IPS-18a (cell line): ENCODE results near the gene AK8.

ENCODE experiments used
- H3K27ac ChIP-seq: one replicate; pipeline ENCODE4 v1.5.1; 2013; ENCODE audit warnings: low read length
- H3K27me3 ChIP-seq: one replicate; pipeline ENCODE4 v1.6.1; 2013; ENCODE audit warnings: mild to moderate bottlenecking, low read length; ENCODE audit not compliant: control insufficient read depth, insufficient read depth
- H3K36me3 ChIP-seq: one replicate; pipeline ENCODE4 v1.6.1; 2013; ENCODE audit warnings: low read depth, low read length; ENCODE audit not compliant: control insufficient read depth
- H3K4me1 ChIP-seq: one replicate; pipeline ENCODE4 v1.6.1; 2013; ENCODE audit warnings: low read depth, low read length; ENCODE audit not compliant: control insufficient read depth
- H3K4me3 ChIP-seq: one replicate; pipeline ENCODE4 v1.5.1; 2013; ENCODE audit warnings: low read length
- H3K9ac ChIP-seq: one replicate; pipeline ENCODE4 v1.6.1; 2013; ENCODE audit warnings: mild to moderate bottlenecking, low read length, moderate library complexity
- H3K9me3 ChIP-seq: one replicate; pipeline ENCODE4 v1.6.1; 2013; ENCODE audit warnings: low read depth, low read length; ENCODE audit not compliant: control insufficient read depth

Gene AK8

DNA sequence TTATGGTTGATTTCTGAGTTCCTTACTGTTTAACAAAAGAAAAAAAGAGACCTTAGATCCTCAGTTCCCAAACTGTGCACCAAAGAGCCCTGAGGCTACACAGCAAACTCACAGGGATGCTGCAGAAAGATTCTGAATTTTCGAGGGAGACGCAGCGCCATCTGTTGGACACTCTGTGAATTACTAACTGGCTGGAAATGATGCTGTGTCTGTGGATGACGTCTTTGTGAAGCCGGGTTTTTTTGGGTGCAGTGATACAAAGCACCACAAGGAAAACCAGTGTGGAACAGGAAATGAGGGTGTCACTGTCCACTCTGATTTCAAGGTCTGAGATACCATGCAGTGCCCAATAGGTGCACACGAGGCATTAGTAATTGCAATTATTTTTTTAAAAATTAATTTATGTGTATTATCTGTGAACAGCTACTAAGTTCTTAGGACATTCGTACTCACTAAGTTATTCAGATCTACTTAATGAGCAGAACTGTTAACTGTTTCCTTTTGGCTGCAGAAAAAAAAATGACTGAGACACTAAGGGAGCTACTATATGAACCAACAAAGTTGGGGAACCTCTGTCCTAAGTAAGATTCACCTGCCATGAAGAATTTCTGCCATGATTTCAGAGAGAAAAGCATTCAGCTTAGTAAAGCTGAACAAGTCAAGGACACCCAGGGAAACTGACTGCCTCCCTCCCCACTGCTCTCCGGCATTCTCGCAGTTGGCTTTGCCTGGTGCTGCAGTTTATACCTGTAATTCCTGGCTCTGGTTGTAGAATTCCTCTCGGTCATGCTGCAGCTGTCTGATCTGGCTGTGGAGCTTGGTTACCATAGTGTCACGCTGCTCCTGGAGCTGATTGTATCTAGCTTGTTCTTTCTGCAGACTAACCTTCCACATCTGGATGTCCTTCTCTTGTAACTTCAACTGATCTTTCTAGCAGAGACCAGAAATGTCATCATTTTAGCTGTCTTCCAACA lies 24.1 kb upstream of the AK8 start:
- Histone ChIP-seq H3K4me1 (peaks cover 25% of the 10 kb centered on the region), H3K9ac (no peak overlapping the region), H3K27me3 (no peaks in the 10 kb centered on the region), H3K36me3 (peaks cover 45% of the 10 kb centered on the region), H3K9me3 (no peaks in the 10 kb centered on the region), H3K4me3 (no peak overlapping the region), H3K27ac (no peak overlapping the region)

DNA sequence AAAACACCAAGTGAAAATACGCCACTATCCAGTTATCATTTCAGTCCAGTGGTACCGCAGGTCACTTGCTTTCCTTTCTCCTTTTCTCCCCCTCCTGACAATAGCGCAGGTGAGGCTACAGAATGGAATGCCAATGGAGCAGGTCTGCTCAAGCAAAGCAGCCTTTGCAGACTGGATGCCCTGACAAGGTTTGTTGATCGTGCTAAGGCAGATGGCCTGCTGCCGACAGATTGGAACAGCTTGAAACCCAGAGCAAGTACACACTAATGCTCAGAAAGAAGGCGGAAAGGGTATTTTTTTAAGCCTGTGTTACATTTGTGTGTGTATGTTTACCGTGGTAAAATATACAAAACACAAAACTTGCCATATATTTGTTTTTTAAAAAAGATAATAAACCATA lies 20.0 kb upstream of the AK8 start:
- no peaks in the 10 kb centered on the region for H3K27me3 ChIP-seq
- H3K4me1 ChIP-seq, result peaks cover 7% of the 10 kb centered on the region
- H3K27ac ChIP-seq, result no peak overlapping the region
- H3K9me3 ChIP-seq, result no peaks in the 10 kb centered on the region
- no peak overlapping the region for H3K4me3 ChIP-seq
- peaks cover 56% of the 10 kb centered on the region for H3K36me3 ChIP-seq
- no peak overlapping the region for H3K9ac ChIP-seq

DNA sequence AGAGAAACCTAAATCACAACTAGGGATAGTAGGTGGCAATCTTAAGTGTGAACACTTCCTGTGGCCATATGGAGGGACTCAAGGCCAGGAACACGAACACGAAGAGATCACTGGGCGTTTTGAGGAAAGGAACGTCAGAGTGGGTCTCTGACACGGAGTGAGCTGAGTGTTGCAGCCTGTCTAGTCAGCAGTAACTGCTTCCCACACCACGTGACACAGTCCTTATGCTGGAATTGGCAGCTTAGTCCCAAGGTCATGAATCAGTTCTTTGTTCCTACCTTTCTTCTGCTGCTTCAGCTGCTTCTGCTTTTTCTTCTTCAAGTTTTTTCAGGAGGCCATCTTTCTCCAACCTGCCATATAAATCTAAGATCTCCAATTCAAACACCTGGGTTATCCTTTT lies 18.8 kb upstream of the AK8 start:
- H3K4me3 ChIP-seq, result no peak overlapping the region
- H3K9ac ChIP-seq, result no peak overlapping the region
- no peak overlapping the region for H3K27ac ChIP-seq
- H3K9me3 ChIP-seq, result no peaks in the 10 kb centered on the region
- peaks cover 50% of the 10 kb centered on the region for H3K36me3 ChIP-seq
- H3K27me3 ChIP-seq, result no peaks in the 10 kb centered on the region
- no peaks in the 10 kb centered on the region for H3K4me1 ChIP-seq

DNA sequence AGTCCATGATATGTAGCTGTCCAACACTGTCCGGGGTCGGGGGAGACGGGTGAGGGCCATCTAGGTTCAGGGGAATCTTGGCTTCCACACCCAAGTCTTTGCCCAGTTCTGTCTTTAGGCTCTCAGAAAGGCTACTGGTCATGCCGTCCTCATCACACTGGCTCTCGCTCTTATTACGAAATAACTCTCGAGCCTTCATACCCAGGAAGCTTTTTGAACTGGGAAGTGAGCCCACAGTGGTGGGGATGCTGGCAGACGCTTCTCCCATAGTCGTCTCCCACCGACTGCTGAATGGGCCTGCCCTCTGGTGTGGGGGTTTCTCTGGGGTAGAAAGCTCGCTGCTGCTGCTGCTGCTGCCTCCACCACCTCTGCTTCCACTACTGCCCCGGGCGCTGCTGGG lies 18.2 kb upstream of the AK8 start:
- H3K9me3 ChIP-seq, result no peaks in the 10 kb centered on the region
- no peak overlapping the region for H3K9ac ChIP-seq
- no peak overlapping the region for H3K4me3 ChIP-seq
- no peaks in the 10 kb centered on the region for H3K27me3 ChIP-seq
- H3K27ac ChIP-seq, result no peak overlapping the region
- H3K36me3 ChIP-seq, result peaks cover 46% of the 10 kb centered on the region
- H3K4me1 ChIP-seq, result no peaks in the 10 kb centered on the region

DNA sequence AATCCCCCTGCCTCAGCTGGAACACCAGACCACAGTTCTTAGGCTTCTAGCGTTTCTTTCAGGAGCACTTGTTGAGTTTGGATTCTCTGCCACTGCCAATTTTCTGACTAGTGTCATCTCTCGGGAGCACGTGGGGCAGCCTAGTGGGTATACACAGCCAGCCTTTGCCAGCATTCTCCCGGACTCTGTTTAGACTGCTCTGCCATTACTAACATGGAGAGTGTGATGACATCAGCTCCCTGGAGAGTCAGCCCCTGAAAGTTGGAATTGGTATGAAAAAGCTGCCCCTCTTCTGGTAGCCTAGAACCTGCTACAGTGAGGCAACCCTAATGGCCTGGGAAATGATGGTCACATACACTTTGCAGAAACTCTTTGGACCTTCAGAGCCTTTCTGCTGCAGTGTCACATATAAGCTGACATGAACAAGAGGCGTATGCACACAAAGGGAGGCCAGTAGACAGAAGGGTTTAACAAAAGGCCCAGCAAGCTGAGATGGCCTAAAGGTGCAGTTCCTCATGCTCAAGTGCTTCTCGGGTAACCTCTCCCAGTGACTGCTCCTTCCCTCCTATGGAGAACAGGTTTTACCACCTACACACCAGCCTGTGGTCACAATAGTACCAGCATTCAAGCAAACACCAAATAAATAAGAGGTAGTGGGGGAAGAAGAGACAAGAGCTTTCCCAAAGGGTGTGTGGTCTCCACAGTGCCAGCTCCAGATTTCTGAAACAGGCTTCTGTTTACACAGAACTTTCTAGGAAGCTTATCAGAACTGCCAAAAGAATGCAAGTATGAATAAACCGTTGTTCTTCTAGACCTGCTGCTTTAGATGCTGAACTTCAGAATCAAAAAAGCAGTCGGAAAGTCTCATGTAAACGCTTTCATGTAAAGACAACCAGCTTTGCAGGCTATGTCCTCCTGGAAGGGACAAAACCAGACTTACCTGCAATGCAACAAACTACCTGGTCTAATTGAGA lies 17.1 kb upstream of the AK8 start:
- H3K4me1 ChIP-seq, result no peaks in the 10 kb centered on the region
- no peaks in the 10 kb centered on the region for H3K9me3 ChIP-seq
- H3K27me3 ChIP-seq, result no peaks in the 10 kb centered on the region
- no peak overlapping the region for H3K27ac ChIP-seq
- H3K4me3 ChIP-seq, result no peak overlapping the region
- H3K36me3 ChIP-seq, result peaks cover 35% of the 10 kb centered on the region
- no peak overlapping the region for H3K9ac ChIP-seq

DNA sequence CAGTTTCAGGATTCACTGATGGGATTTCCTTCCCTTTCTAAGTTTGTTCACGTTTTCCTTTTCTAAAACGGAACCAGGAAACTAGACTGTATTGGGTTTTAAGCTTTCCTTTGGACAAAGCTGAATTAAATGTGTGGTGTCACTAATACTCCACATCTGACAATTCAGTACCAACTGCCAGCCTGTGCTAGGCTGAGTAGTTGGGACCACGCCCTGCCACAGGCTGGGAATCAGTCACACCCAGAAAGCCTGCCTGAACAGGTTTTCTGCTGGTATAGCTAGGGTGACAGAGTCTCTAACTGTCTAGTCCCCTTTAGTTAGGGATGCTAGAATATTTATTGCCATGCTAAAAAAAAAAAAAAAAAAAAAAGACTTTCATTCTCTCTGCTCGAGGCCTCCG lies 16.3 kb upstream of the AK8 start:
- H3K9me3 ChIP-seq, result no peaks in the 10 kb centered on the region
- no peak overlapping the region for H3K9ac ChIP-seq
- H3K4me1 ChIP-seq, result no peaks in the 10 kb centered on the region
- H3K27ac ChIP-seq, result no peak overlapping the region
- H3K36me3 ChIP-seq, result peaks cover 29% of the 10 kb centered on the region
- no peak overlapping the region for H3K4me3 ChIP-seq
- H3K27me3 ChIP-seq, result no peaks in the 10 kb centered on the region

DNA sequence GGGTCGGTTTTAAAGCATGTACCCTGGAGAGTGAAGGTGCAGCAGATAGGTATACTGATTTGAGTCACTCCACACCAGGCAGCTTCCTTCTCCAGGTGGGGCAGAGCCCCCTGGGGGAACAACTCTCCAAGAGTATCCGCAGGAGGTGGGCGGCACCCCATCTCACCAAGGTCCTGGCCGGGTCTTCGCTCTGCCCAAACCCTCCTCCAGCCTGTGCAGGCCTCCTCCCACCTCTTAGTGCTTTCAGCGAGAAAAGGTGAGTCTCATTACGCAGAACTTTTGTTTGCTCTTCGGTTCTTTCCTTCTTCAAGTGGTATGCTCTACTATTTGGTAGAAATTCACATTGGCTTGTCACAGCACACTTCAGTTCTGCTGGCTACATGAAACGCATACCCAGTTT lies 14.3 kb upstream of the AK8 start:
- H3K36me3 ChIP-seq, result peaks cover 21% of the 10 kb centered on the region
- no peak overlapping the region for H3K4me3 ChIP-seq
- H3K9ac ChIP-seq, result no peak overlapping the region
- no peak overlapping the region for H3K27ac ChIP-seq
- H3K4me1 ChIP-seq, result no peaks in the 10 kb centered on the region
- H3K9me3 ChIP-seq, result no peaks in the 10 kb centered on the region
- no peaks in the 10 kb centered on the region for H3K27me3 ChIP-seq

DNA sequence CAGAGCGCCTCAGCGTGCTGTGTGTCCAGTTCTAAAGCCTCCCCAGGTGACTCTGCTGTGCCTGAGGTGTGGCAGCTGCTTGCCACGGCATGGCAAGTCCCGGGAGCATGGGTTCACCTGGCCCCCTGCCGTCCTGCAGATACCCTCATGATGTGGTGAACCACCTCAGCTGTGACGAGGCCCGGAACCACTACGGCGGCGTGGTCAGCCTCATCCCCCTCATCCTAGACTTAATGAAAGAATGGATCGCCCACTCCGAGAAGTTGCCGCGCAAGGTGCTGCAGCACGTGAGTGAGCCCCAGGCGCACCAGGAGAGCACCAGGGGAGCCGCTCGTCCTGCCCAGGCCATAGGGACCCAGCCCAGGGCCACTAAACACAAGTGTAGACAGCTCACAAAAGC lies 10.1 kb upstream of the AK8 start:
- Histone ChIP-seq H3K4me1 (no peaks in the 10 kb centered on the region), H3K9ac (no peak overlapping the region), H3K27me3 (no peaks in the 10 kb centered on the region), H3K4me3 (no peak overlapping the region), H3K27ac (no peak overlapping the region), H3K36me3 (no peaks in the 10 kb centered on the region), H3K9me3 (no peaks in the 10 kb centered on the region)

DNA sequence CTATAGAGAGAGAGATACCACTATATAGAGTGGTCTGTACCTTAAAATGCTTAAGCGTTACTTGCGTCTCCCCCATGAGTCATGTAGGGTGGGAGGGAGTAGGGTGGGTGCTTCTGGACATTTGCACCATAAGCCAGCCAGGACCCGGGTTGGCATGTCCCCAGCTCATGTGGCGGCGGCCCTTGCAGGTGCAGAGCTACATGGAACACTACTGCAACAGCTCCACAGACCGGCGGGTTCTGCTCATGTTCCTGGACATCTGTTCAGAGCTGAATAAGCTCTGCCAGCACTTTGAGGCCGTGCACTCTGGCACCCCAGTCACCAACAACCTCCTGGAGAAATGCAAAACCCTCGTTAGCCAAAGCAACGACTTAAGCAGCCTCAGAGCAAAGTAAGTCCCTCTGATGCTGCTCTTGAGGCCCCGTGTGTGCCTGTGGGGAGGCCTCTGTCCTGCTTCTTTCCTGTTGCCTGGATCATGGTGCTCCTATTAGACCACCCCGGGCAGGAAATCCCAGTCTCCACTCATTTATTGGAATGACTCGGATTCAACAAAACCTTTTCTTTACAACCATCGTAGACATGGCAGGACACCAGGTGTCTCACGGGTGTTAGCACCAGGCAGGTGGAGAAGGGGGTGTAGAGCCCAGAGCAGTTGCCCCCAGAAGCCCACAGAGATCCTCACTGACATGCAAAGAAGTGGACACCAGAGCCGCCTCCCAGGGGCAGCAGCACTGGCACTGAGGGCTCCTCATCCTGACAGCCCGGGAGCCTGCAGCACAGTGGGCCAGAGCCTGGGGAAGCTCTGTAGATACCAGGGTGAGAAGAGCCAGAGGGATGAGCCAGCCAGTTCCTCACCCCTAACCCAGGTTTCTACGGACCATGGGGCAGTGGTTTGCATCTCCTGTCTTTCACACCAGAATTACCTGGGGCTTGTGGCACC lies 9.4 kb upstream of the AK8 start:
- H3K4me1 ChIP-seq, result no peaks in the 10 kb centered on the region
- H3K27ac ChIP-seq, result no peak overlapping the region
- H3K36me3 ChIP-seq, result no peaks in the 10 kb centered on the region
- no peak overlapping the region for H3K4me3 ChIP-seq
- H3K9ac ChIP-seq, result no peak overlapping the region
- no peaks in the 10 kb centered on the region for H3K9me3 ChIP-seq
- no peaks in the 10 kb centered on the region for H3K27me3 ChIP-seq

DNA sequence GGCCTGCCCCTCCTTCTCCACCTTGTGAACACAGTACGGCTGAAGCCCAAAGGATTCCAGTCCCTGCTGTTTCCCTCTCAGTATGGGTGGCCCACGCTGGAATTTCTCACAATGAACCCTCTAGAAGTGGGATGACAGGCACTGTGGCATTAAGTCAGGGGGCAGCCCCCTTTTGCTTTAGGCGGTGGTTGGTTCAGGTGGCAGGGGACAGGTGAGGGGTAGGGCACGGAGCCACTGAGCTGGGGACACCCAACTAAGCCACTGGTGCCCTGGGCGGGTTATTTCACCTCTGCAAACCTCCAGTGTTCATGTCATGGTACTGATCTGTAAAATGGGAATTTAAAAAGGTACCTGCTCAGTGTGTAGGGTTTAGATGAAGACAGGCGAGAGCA lies 8.2 kb upstream of the AK8 start:
- Histone ChIP-seq H3K27me3 (no peaks in the 10 kb centered on the region), H3K4me1 (no peaks in the 10 kb centered on the region), H3K9ac (no peak overlapping the region), H3K9me3 (no peaks in the 10 kb centered on the region), H3K27ac (no peak overlapping the region), H3K36me3 (no peaks in the 10 kb centered on the region), H3K4me3 (no peak overlapping the region)
